ENCODE measurements around the gene PROS1. TPM values are rescaled to one million over a fixed set of nuclear protein-coding genes. Genes with fewer than 3 reads are reported as not detected.
"Not testable (repeated sequence)": the region's sequence is repeated elsewhere in the genome, so short reads cannot be mapped to it uniquely, and the experiment has no call there.

Gene PROS1
- total and polyA plus RNA-seq, 10 donors, result 2.5 to 42.8 (median 23.4) TPM

DNA sequence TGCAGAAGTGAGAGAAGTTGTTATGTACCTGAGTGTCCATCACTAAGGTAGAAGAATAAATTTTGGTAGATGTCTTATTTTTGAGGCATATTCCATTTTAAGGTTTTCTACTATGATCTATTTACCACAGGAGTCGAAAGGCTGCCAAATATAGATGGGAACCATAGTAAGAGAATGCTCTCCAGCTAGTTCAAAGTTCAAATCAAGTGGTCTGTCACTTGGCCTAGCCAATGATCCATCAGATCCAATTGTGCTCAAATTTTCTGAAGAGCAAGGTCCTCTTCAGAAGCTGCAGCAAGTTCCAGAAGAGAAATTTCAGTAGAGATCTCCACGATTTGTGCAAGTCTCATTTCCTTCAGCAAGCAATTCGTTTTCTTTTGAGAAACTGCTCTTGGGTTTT, 10.9 kb downstream of the PROS1 start:
- Histone ChIP-seq H3K36me3 (no peaks in the 10 kb centered on the region), H3K4me3 (no peak overlapping the region), H3K27ac (no peak overlapping the region), H3K4me1 (no peaks in the 10 kb centered on the region), H3K27me3 (replicated peaks in 1 of 7) (no peaks in the 10 kb centered on the region), H3K9me3 (no peaks in the 10 kb centered on the region)
- intact Hi-C loops (cut with DNase I; ENCODE audit: low total_unique reads), result no loop called here
- TF ChIP-seq POLR2A (IDR thresholded peaks at IDR 0.05) (no peak), POLR2AphosphoS5 (IDR thresholded peaks at IDR 0.05) (no peak)
- TF ChIP-seq, protein P1, sequence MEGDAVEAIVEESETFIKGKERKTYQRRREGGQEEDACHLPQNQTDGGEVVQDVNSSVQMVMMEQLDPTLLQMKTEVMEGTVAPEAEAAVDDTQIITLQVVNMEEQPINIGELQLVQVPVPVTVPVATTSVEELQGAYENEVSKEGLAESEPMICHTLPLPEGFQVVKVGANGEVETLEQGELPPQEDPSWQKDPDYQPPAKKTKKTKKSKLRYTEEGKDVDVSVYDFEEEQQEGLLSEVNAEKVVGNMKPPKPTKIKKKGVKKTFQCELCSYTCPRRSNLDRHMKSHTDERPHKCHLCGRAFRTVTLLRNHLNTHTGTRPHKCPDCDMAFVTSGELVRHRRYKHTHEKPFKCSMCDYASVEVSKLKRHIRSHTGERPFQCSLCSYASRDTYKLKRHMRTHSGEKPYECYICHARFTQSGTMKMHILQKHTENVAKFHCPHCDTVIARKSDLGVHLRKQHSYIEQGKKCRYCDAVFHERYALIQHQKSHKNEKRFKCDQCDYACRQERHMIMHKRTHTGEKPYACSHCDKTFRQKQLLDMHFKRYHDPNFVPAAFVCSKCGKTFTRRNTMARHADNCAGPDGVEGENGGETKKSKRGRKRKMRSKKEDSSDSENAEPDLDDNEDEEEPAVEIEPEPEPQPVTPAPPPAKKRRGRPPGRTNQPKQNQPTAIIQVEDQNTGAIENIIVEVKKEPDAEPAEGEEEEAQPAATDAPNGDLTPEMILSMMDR (IDR thresholded peaks at IDR 0.05 in 8 of 11, conservative IDR thresholded peaks at IDR 0.05 in 3 of 11), result no peak
- no peak for DNase-seq
- 78 to 86% (median 81%) methylated on average over 3 of the region's 3 CpGs for WGBS, 5 donors

DNA sequence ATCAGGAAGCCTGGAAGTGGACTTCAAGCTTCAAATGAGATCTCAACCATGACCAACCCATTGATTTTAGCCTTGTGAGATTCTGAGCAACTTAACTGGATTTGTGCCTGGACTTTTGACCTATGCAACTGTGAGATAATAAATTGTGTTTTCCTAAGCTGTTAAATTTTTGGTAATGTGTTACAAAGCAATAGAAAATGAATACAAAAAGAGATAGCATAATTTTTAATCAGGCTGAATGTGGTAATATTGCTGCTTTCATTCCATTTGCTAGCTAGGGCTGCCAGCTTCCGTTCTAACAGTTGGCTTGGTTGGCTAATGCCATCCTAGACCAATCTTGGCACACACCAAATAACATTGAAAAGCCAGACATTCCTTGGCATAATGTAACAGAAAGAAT, 12.2 kb downstream of the PROS1 start:
- WGBS, 5 donors, result 75 to 96% (median 83%) methylated on average over 1 of the region's 1 CpG
- H3K4me3 ChIP-seq, result no peak overlapping the region
- no peaks in the 10 kb centered on the region for H3K36me3 ChIP-seq
- no peak for DNase-seq
- no peak for TF ChIP-seq POLR2A (IDR thresholded peaks at IDR 0.05)
- TF ChIP-seq POLR2AphosphoS5 (IDR thresholded peaks at IDR 0.05), result no peak
- TF ChIP-seq, protein P1 (IDR thresholded peaks at IDR 0.05 in 8 of 11, conservative IDR thresholded peaks at IDR 0.05 in 3 of 11), result no peak
- no peak overlapping the region for H3K27ac ChIP-seq
- no peaks in the 10 kb centered on the region for H3K27me3 ChIP-seq (replicated peaks in 1 of 7)
- no peaks in the 10 kb centered on the region for H3K9me3 ChIP-seq
- intact Hi-C loops (cut with DNase I; ENCODE audit: low total_unique reads), result no loop called here
- no peaks in the 10 kb centered on the region for H3K4me1 ChIP-seq

DNA sequence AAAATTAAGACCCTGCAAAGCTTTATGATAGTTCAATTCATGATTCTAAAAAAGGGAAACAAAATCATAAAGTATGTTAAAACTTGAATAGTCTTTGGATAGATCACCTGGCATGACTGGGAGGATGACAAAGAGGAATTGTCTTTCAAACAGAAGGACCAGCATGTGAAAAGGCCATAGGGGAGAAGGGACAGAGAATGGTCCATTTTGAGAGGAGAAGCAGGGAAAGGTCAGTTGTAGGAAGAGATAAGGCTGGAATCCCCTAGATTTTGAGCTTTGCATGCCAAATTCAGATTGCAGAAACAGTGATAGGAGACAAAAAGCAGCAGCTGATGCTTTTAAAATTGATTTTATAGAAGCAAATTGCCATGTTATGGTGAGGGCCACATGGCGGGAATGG, 12.7 kb downstream of the PROS1 start:
- Histone ChIP-seq H3K4me1 (no peaks in the 10 kb centered on the region), H3K27me3 (replicated peaks in 1 of 7) (no peaks in the 10 kb centered on the region), H3K27ac (no peak overlapping the region), H3K4me3 (no peak overlapping the region), H3K9me3 (no peaks in the 10 kb centered on the region), H3K36me3 (no peaks in the 10 kb centered on the region)
- TF ChIP-seq, protein P1 (IDR thresholded peaks at IDR 0.05 in 8 of 11, conservative IDR thresholded peaks at IDR 0.05 in 3 of 11), result no peak
- TF ChIP-seq POLR2A (IDR thresholded peaks at IDR 0.05) (no peak), POLR2AphosphoS5 (IDR thresholded peaks at IDR 0.05) (no peak)
- no peak for DNase-seq
- WGBS, 5 donors, result 81 to 100% (median 92%) methylated on average over 1 of the region's 1 CpG
- intact Hi-C loops (cut with DNase I; ENCODE audit: low total_unique reads), result no loop called here

DNA sequence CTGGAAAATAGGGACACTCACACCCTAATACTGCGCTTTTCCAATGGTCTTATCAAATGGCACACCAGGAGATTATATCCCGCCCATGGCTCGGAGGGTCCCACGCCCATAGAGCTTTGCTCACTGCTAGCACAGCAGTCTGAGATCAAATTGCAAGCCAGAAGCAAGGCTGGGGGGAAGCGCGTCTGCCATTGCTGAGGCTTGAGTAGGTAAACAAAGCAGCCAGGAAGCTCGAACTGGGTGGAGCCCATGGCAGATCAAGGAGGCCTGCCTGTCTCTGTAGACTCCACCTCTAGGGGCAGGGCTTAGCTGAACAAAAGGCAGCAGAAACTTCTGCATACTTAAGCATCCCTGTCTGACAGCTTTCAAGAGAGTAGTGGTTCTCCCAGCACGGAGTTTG, 23.7 kb downstream of the PROS1 start:
- H3K27me3 ChIP-seq (replicated peaks in 1 of 7); DNase-seq; H3K27ac ChIP-seq; H3K4me1 ChIP-seq; intact Hi-C loops (cut with DNase I; ENCODE audit: low total_unique reads); H3K4me3 ChIP-seq; H3K36me3 ChIP-seq: not testable (repeated sequence)
- peaks cover 0 to 52% (median 12%) of the 10 kb centered on the region in 8 donors for H3K9me3 ChIP-seq
- whole genome bisulfite sequencing, 5 donors, result 85 to 95% (median 94%) methylated on average over 7 to 8 of the region's 8 CpGs

DNA sequence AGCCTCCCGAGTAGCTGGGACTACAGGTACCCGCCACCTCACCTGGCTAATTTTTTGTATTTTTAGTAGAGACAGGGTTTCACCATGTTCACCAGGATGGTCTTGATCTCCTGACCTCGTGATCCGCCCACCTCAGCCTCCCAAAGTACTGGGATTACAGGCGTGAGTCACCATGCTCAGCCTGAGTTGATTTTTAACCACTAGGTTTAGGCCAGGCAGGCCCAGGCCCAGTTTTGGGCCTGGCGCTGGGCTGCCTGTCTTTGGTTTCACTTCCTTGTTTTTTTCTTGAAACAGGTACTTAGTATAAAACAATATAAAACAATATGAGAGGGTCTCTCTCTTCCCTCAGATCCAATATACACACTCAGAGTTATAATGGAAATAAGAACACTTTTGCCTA, 36.2 kb downstream of the PROS1 start:
- peaks cover 0 to 16% (median 10%) of the 10 kb centered on the region in 8 donors for H3K9me3 ChIP-seq
- DNase-seq; H3K4me1 ChIP-seq; H3K36me3 ChIP-seq; H3K27ac ChIP-seq; H3K4me3 ChIP-seq; intact Hi-C loops (cut with DNase I; ENCODE audit: low total_unique reads); H3K27me3 ChIP-seq (replicated peaks in 1 of 7): not testable (repeated sequence)
- 85 to 93% (median 88%) methylated on average over 6 of the region's 6 CpGs for WGBS, 5 donors
